Peyer's patch (tissue), 4 donors: ENCODE measurements around the gene TIMP1.

Experiments used
- CTCF ChIP-seq, 6 experiments: fragments of 450-650 bp in 4 of 6; fragments of 200-600 bp in 2 of 6; sonication (generic) in 1 of 6; IDR thresholded peaks; one replicate each; pipeline ENCODE4 v1.5.1; 2017 to 2019; ENCODE audit warnings: antibody characterized with exemption in 6 of 6, mild to moderate bottlenecking in 3 of 6, moderate library complexity in 1 of 6
- POLR2A ChIP-seq, 2 donors: fragments of 450-650 bp; IDR thresholded peaks; one replicate each; pipeline ENCODE4 v1.5.1; 2017; ENCODE audit warnings: antibody characterized with exemption in 2 of 2, mild to moderate bottlenecking in 2 of 2, moderate library complexity in 2 of 2

- TF ChIP-seq POLR2A (IDR thresholded peaks at IDR 0.05) (no peak), CTCF (IDR thresholded peaks at IDR 0.05) (no peak)
Measured at GRCh38 chrX:47571896-47572295, 10.3 kb upstream of the TIMP1 start.
